Subcutaneous adipose tissue (tissue), 4 donors: Measurements from ENCODE around the gene B4GALT3. TPM values are rescaled to one million over a fixed set of nuclear protein-coding genes. Genes with fewer than 3 reads are reported as not detected.

Source experiments
- CTCF ChIP-seq: fragments of 450-650 bp; IDR thresholded peaks from one replicate; pipeline ENCODE4 v1.5.1; 2016; ENCODE audit warnings: low read depth, mild to moderate bottlenecking, control low read depth, antibody characterized with exemption, moderate library complexity
- total RNA-seq, 4 donors: library from RNA; depleted of rRNA; stranded (reverse); fragments of >200 nt; gene quantifications; one replicate each; pipeline ENCODE4 v1.1.0, GENCODE V29; 2016

B4GALT3 gene
- total RNA-seq, 4 donors from 2014 or later = 11.7 to 25.3 (median 19.8) TPM

- TF ChIP-seq CTCF = no peak
These were observed 45.1 kb upstream of the B4GALT3 start for GRCh38 chr1:161222175-161223019.

GRCh38 chr1:161220002-161220401 is 42.7 kb upstream of the B4GALT3 start:
- TF ChIP-seq CTCF = no peak

GRCh38 chr1:161219078-161219892 is 42.0 kb upstream of the B4GALT3 start:
- TF ChIP-seq CTCF = no peak

GRCh38 chr1:161218301-161219077 is 41.2 kb upstream of the B4GALT3 start:
- no peak for TF ChIP-seq CTCF

GRCh38 chr1:161217831-161218230 is 40.5 kb upstream of the B4GALT3 start:
- TF ChIP-seq CTCF = no peak

GRCh38 chr1:161216945-161217712 is 39.8 kb upstream of the B4GALT3 start:
- no peak for TF ChIP-seq CTCF
